ENCODE results near the gene TPH2.

TPH2 gene

GRCh38 chr12:71940068-71940467 lies 1.4 kb downstream of the TPH2 start:
- TF ChIP-seq, protein P1, sequence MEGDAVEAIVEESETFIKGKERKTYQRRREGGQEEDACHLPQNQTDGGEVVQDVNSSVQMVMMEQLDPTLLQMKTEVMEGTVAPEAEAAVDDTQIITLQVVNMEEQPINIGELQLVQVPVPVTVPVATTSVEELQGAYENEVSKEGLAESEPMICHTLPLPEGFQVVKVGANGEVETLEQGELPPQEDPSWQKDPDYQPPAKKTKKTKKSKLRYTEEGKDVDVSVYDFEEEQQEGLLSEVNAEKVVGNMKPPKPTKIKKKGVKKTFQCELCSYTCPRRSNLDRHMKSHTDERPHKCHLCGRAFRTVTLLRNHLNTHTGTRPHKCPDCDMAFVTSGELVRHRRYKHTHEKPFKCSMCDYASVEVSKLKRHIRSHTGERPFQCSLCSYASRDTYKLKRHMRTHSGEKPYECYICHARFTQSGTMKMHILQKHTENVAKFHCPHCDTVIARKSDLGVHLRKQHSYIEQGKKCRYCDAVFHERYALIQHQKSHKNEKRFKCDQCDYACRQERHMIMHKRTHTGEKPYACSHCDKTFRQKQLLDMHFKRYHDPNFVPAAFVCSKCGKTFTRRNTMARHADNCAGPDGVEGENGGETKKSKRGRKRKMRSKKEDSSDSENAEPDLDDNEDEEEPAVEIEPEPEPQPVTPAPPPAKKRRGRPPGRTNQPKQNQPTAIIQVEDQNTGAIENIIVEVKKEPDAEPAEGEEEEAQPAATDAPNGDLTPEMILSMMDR (conservative IDR thresholded peaks at IDR 0.05; ENCODE audit: low read depth, low read length), result no peak
- no peak overlapping the region for H3K4me3 ChIP-seq (ENCODE audit: low read depth, low read length)
- DNase-seq (ENCODE audit: low read depth), result no peak

DNA sequence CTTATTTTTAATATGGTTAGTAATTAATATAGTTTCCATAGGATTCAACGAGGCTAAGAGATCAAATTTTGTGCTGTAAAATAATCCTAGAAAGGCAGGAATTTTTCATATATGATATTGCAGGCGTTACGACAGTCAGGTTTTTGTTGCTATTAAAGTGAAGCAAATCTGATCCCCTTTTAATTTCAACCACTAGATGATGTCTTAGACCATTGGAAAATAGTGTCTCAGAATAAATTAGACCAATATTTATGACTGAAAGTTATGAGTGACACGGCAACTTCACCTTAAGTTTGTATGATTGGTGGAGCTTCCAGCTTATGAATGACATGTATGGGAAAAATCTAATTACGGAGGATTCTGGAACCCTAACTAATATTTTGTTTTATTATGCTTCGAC lies 2.5 kb downstream of the TPH2 start:
- TF ChIP-seq, protein P1 (conservative IDR thresholded peaks at IDR 0.05; ENCODE audit: low read depth, low read length), result no peak
- DNase-seq (ENCODE audit: low read depth), result no peak
- no peak overlapping the region for H3K4me3 ChIP-seq (ENCODE audit: low read depth, low read length)

DNA sequence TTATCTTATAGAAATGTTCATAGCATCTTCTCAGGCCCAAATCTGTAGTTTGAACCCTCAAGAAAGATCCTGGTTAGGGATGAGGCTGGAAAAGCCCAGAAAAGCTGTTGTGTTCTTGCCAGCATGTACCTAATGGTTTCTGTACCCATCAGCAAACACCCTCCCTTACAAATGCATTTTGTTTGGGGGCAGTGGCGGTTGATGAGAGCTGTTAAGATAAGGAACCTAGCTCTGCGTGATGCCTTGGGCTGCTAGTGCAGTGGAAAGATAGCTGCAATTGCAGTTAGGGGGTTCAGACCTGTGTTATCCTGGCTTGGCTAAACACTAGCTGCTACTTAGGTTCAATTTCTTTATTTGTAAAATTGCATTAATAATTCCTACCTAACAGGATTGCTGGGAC lies 3.6 kb downstream of the TPH2 start:
- TF ChIP-seq, protein P1 (conservative IDR thresholded peaks at IDR 0.05; ENCODE audit: low read depth, low read length), result no peak
- DNase-seq (ENCODE audit: low read depth), result no peak
- H3K4me3 ChIP-seq (ENCODE audit: low read depth, low read length), result no peak overlapping the region

DNA sequence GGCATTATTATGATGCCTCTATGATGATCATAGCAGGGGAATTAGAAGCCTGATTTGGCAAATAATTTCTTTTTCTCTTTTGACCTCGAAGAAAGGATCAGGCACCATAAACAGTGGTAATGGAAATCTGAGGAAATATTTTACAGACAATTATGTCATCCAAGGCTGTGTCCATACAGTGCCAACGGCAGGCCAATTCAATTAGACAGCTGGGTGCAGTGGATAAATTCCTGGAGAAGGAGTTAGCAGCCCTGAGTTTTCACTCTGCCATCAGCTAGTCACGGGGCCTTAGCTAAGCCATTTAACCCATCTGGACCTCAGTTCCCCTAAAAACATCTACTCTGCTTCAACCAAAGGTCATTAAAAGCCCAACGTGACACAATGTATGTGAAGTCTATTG lies 4.1 kb downstream of the TPH2 start:
- TF ChIP-seq, protein P1 (conservative IDR thresholded peaks at IDR 0.05; ENCODE audit: low read depth, low read length), result no peak
- H3K4me3 ChIP-seq (ENCODE audit: low read depth, low read length), result no peak overlapping the region
- DNase-seq (ENCODE audit: low read depth), result no peak

DNA sequence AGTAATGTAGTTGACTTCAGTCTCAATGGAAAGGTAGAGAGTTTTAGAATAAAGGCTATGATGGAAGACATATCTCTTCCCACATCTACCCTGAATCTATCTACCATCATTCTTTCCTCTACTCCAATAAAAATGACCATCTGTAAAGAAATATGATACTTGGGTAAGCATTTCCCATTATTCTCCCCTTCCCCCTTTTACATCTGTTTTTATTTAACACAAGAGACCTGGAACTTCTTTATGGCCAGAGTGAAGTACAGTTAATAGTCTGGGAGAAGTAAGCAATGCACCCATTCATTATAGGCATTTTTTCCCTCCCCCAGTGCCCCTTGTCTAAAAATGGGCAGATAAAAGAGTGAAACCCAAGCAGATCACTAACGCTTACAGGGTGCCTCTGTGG lies 6.5 kb downstream of the TPH2 start:
- H3K4me3 ChIP-seq (ENCODE audit: low read depth, low read length), result no peak overlapping the region
- TF ChIP-seq, protein P1 (conservative IDR thresholded peaks at IDR 0.05; ENCODE audit: low read depth, low read length), result no peak
- no peak for DNase-seq (ENCODE audit: low read depth)

- TF ChIP-seq, protein P1 (conservative IDR thresholded peaks at IDR 0.05; ENCODE audit: low read depth, low read length), result no peak
- DNase-seq (ENCODE audit: low read depth), result no peak
These were observed 7.2 kb downstream of the TPH2 start for GRCh38 chr12:71945883-71946282.

DNA sequence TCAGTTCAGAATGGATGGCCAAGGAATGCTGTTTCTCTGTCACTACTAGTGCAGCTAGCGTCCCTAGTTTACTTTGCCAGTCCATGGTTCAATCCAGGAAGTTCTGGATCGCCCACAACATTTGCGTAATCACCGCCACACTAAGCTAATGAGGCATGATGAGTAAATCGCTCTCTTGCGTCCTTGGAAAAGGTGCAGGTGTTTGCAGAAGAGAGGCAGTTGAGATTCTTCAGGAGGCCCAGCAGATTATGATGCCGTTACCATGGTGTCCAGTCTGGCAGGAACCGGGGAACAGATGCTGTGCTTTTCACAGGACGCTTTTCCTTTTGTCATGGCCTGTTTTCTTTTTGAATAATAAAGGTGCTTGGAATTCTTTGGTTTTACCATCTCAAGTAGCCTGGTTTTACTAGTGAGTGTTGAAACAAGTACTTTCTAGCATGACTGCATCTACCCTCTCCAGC lies 9.0 kb downstream of the TPH2 start:
- TF ChIP-seq, protein P1 (conservative IDR thresholded peaks at IDR 0.05; ENCODE audit: low read depth, low read length), result no peak
- peak; percentile 3 for DNase-seq (ENCODE audit: low read depth)
- H3K4me3 ChIP-seq (ENCODE audit: low read depth, low read length), result no peak overlapping the region

More at GRCh38 chr12:71945883-71946282, 7.2 kb downstream of the TPH2 start:
- H3K4me3 ChIP-seq (ENCODE audit: low read depth, low read length), result no peak overlapping the region

All from choroid plexus epithelial cell (primary cell).